ENCODE results near the gene DNASE1L1.

DNASE1L1 gene

GRCh38 chrX:154433605-154434004 is 24.6 kb upstream of the DNASE1L1 start (continued):
- TF ChIP-seq HIC1 (tag by site-specific recombination; IDR thresholded peaks at IDR 0.05) (peak; percentile 35; the same call in 1 of the 2 replicates), SCRT1 (tag by site-specific recombination; IDR thresholded peaks at IDR 0.05; ENCODE audit: borderline replicate concordance) (peak; percentile 67; the same call in 1 of the 2 replicates), ZNF157 (tag by site-specific recombination; IDR thresholded peaks at IDR 0.05) (no peak), ZNF623 (tag by site-specific recombination; IDR thresholded peaks at IDR 0.05) (no peak), ZNF366 (tag by site-specific recombination; conservative IDR thresholded peaks at IDR 0.05) (no peak), ATF2 (tag by site-specific recombination; IDR thresholded peaks at IDR 0.05; ENCODE audit: low read depth) (0 out of 2 replicates have a peak, but pooled peaks have one; percentile 26), ZNF830 (tag by site-specific recombination; IDR thresholded peaks at IDR 0.05; ENCODE audit: low read depth) (no peak), KLF7 (tag by site-specific recombination; IDR thresholded peaks at IDR 0.05; ENCODE audit: borderline replicate concordance) (no peak), GLIS2 (tag by site-specific recombination; IDR thresholded peaks at IDR 0.05) (0 out of 2 replicates have a peak, but pooled peaks have one; percentile 21), GFI1B (tag by site-specific recombination; IDR thresholded peaks at IDR 0.05) (no peak), PRDM1 (tag by site-specific recombination; IDR thresholded peaks at IDR 0.05) (no peak), ZNF585B (tag by site-specific recombination; IDR thresholded peaks at IDR 0.05) (no peak), ZNF76 (tag by site-specific recombination; IDR thresholded peaks at IDR 0.05; ENCODE audit: borderline replicate concordance, low read depth) (no peak), SP7 (tag by site-specific recombination; IDR thresholded peaks at IDR 0.05) (no peak), KLF8 (tag by site-specific recombination; IDR thresholded peaks at IDR 0.05) (no peak), ZSCAN23 (tag by site-specific recombination; IDR thresholded peaks at IDR 0.05) (no peak), ZNF155 (tag by site-specific recombination; IDR thresholded peaks at IDR 0.05) (no peak), MZF1 (tag by site-specific recombination; IDR thresholded peaks at IDR 0.05; ENCODE audit: borderline replicate concordance) (no peak)
- TF ChIP-seq, protein P1, sequence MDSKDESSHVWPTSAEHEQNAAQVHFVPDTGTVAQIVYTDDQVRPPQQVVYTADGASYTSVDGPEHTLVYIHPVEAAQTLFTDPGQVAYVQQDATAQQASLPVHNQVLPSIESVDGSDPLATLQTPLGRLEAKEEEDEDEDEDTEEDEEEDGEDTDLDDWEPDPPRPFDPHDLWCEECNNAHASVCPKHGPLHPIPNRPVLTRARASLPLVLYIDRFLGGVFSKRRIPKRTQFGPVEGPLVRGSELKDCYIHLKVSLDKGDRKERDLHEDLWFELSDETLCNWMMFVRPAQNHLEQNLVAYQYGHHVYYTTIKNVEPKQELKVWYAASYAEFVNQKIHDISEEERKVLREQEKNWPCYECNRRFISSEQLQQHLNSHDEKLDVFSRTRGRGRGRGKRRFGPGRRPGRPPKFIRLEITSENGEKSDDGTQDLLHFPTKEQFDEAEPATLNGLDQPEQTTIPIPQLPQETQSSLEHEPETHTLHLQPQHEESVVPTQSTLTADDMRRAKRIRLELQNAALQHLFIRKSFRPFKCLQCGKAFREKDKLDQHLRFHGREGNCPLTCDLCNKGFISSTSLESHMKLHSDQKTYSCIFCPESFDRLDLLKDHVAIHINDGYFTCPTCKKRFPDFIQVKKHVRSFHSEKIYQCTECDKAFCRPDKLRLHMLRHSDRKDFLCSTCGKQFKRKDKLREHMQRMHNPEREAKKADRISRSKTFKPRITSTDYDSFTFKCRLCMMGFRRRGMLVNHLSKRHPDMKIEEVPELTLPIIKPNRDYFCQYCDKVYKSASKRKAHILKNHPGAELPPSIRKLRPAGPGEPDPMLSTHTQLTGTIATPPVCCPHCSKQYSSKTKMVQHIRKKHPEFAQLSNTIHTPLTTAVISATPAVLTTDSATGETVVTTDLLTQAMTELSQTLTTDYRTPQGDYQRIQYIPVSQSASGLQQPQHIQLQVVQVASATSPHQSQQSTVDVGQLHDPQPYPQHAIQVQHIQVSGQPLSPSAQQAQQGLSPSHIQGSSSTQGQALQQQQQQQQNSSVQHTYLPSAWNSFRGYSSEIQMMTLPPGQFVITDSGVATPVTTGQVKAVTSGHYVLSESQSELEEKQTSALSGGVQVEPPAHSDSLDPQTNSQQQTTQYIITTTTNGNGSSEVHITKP (tag by site-specific recombination; IDR thresholded peaks at IDR 0.05): peak; percentile 37; the same call in 1 of the 2 replicates
- TF ChIP-seq, protein P2, sequence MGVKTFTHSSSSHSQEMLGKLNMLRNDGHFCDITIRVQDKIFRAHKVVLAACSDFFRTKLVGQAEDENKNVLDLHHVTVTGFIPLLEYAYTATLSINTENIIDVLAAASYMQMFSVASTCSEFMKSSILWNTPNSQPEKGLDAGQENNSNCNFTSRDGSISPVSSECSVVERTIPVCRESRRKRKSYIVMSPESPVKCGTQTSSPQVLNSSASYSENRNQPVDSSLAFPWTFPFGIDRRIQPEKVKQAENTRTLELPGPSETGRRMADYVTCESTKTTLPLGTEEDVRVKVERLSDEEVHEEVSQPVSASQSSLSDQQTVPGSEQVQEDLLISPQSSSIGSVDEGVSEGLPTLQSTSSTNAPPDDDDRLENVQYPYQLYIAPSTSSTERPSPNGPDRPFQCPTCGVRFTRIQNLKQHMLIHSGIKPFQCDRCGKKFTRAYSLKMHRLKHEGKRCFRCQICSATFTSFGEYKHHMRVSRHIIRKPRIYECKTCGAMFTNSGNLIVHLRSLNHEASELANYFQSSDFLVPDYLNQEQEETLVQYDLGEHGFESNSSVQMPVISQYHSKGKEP (tag by site-specific recombination; IDR thresholded peaks at IDR 0.05): no peak
- TF ChIP-seq, protein P3, sequence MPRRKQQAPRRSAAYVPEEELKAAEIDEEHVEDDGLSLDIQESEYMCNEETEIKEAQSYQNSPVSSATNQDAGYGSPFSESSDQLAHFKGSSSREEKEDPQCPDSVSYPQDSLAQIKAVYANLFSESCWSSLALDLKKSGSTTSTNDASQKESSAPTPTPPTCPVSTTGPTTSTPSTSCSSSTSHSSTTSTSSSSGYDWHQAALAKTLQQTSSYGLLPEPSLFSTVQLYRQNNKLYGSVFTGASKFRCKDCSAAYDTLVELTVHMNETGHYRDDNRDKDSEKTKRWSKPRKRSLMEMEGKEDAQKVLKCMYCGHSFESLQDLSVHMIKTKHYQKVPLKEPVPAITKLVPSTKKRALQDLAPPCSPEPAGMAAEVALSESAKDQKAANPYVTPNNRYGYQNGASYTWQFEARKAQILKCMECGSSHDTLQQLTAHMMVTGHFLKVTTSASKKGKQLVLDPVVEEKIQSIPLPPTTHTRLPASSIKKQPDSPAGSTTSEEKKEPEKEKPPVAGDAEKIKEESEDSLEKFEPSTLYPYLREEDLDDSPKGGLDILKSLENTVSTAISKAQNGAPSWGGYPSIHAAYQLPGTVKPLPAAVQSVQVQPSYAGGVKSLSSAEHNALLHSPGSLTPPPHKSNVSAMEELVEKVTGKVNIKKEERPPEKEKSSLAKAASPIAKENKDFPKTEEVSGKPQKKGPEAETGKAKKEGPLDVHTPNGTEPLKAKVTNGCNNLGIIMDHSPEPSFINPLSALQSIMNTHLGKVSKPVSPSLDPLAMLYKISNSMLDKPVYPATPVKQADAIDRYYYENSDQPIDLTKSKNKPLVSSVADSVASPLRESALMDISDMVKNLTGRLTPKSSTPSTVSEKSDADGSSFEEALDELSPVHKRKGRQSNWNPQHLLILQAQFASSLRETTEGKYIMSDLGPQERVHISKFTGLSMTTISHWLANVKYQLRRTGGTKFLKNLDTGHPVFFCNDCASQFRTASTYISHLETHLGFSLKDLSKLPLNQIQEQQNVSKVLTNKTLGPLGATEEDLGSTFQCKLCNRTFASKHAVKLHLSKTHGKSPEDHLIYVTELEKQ (tag by site-specific recombination; IDR thresholded peaks at IDR 0.05; ENCODE audit: borderline replicate concordance): no peak
- TF ChIP-seq, protein P4, sequence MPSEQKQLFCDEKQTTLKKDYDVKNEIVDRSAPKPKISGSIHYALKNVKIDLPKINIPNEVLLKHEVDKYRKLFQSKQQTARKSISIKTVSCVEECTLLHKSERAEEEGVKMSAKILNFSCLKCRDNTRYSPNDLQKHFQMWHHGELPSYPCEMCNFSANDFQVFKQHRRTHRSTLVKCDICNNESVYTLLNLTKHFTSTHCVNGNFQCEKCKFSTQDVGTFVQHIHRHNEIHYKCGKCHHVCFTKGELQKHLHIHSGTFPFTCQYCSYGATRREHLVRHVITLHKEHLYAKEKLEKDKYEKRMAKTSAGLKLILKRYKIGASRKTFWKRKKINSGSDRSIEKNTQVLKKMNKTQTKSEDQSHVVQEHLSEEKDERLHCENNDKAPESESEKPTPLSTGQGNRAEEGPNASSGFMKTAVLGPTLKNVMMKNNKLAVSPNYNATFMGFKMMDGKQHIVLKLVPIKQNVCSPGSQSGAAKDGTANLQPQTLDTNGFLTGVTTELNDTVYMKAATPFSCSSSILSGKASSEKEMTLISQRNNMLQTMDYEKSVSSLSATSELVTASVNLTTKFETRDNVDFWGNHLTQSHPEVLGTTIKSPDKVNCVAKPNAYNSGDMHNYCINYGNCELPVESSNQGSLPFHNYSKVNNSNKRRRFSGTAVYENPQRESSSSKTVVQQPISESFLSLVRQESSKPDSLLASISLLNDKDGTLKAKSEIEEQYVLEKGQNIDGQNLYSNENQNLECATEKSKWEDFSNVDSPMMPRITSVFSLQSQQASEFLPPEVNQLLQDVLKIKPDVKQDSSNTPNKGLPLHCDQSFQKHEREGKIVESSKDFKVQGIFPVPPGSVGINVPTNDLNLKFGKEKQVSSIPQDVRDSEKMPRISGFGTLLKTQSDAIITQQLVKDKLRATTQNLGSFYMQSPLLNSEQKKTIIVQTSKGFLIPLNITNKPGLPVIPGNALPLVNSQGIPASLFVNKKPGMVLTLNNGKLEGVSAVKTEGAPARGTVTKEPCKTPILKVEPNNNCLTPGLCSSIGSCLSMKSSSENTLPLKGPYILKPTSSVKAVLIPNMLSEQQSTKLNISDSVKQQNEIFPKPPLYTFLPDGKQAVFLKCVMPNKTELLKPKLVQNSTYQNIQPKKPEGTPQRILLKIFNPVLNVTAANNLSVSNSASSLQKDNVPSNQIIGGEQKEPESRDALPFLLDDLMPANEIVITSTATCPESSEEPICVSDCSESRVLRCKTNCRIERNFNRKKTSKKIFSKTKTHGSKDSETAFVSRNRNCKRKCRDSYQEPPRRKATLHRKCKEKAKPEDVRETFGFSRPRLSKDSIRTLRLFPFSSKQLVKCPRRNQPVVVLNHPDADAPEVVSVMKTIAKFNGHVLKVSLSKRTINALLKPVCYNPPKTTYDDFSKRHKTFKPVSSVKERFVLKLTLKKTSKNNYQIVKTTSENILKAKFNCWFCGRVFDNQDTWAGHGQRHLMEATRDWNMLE (tag by site-specific recombination; conservative IDR thresholded peaks at IDR 0.05; ENCODE audit: low read depth): no peak

Data from HEK293 (cell line).